GM23338 (cell line): ENCODE measurements around the gene C2. TPM values are rescaled to one million over a fixed set of nuclear protein-coding genes. Genes with fewer than 3 reads are reported as not detected.

Experiments used
- ATAC-seq: fragments of 200-7000 bp; cut with Tn5 transposase; 3 replicates; pipeline ENCODE4 v1.9.1; 2020
- DNase-seq: peaks from one replicate; pipeline ENCODE4 v3.0.0-alpha.2; 2015; ENCODE audit warnings: low spot score
- H2AFZ ChIP-seq: fragments of 200-600 bp; sonication (generic); 2 replicates; pipeline ENCODE4 v1.8.0; 2016; ENCODE audit warnings: antibody characterized with exemption, mild to moderate bottlenecking, moderate library complexity
- H3F3A ChIP-seq: fragments of 200-600 bp; sonication (generic); replicated peaks from 2 replicates; pipeline ENCODE4 v1.8.0; 2017; ENCODE audit warnings: antibody characterized with exemption, mixed run types, low read depth
- H3K27ac ChIP-seq: fragments of 200-600 bp; sonication (generic); 2 replicates; pipeline ENCODE4 v1.6.1; 2016; ENCODE audit warnings: low read depth
- H3K27me3 ChIP-seq: fragments of 200-600 bp; sonication (generic); 2 replicates; pipeline ENCODE4 v1.8.0; 2016; ENCODE audit warnings: mild to moderate bottlenecking, mixed run types, moderate library complexity; ENCODE audit not compliant: insufficient read depth
- H3K36me3 ChIP-seq: fragments of 200-600 bp; sonication (generic); 2 replicates; pipeline ENCODE4 v1.8.0; 2016; ENCODE audit warnings: mild to moderate bottlenecking; ENCODE audit not compliant: insufficient read depth
- H3K4me1 ChIP-seq: fragments of 200-600 bp; sonication (generic); 2 replicates; pipeline ENCODE4 v1.8.0; 2016; ENCODE audit warnings: mild to moderate bottlenecking, moderate library complexity; ENCODE audit not compliant: insufficient read depth
- H3K4me2 ChIP-seq: fragments of 200-600 bp; sonication (generic); 2 replicates; pipeline ENCODE4 v1.7.1; 2017; ENCODE audit warnings: mixed run types
- H3K4me3 ChIP-seq: fragments of 200-600 bp; sonication (generic); 2 replicates; pipeline ENCODE4 v1.6.1; 2016; ENCODE audit warnings: mixed run types
- H3K79me2 ChIP-seq: fragments of 200-600 bp; sonication (generic); replicated peaks from 2 replicates; pipeline ENCODE4 v1.8.0; 2017; ENCODE audit warnings: mild to moderate bottlenecking; ENCODE audit not compliant: insufficient read depth
- H3K9me2 ChIP-seq: fragments of 200-600 bp; sonication (generic); 2 replicates; pipeline ENCODE4 v1.8.0; 2017; ENCODE audit not compliant: insufficient read depth
- H4K20me1 ChIP-seq: fragments of 200-600 bp; sonication (generic); replicated peaks from 2 replicates; pipeline ENCODE4 v1.8.0; 2017; ENCODE audit warnings: mild to moderate bottlenecking; ENCODE audit not compliant: insufficient read depth
- H3K27ac Mint-ChIP-seq: 2 replicates; pipeline ENCODE4 v1.8.0; 2020; ENCODE audit warnings: inconsistent platforms, mild to moderate bottlenecking, moderate library complexity, mixed read lengths
- H3K27me3 Mint-ChIP-seq: 3 replicates; pipeline ENCODE4 v1.8.0; 2022; ENCODE audit warnings: low read depth, mild to moderate bottlenecking, moderate library complexity, mixed read lengths, inconsistent platforms; ENCODE audit not compliant: insufficient read depth, poor library complexity
- H3K36me3 Mint-ChIP-seq: 3 replicates; pipeline ENCODE4 v1.8.0; 2021; ENCODE audit warnings: low read depth, mild to moderate bottlenecking, inconsistent platforms, moderate library complexity, mixed read lengths
- H3K4me1 Mint-ChIP-seq: 3 replicates; pipeline ENCODE4 v1.8.0; 2020; ENCODE audit warnings: mild to moderate bottlenecking, inconsistent platforms, mixed read lengths
- H3K4me3 Mint-ChIP-seq: 3 replicates; pipeline ENCODE4 v1.8.0; 2021; ENCODE audit warnings: moderate library complexity, mild to moderate bottlenecking, inconsistent platforms, mixed read lengths
- H3K9me3 Mint-ChIP-seq: 3 replicates; pipeline ENCODE4 v1.8.0; 2020; ENCODE audit warnings: moderate library complexity, mild to moderate bottlenecking, inconsistent platforms, mixed read lengths
- CREB1 ChIP-seq: fragments of 250-450 bp; sonication (Bioruptor Pico); IDR thresholded peaks from 2 replicates; pipeline ENCODE4 v1.5.0; 2020; ENCODE audit warnings: low read depth, mild to moderate bottlenecking, moderate library complexity
- CTCF ChIP-seq, 2 experiments: fragments of 200-600 bp in 1 of 2; sonication (generic) in 1 of 2; conservative IDR thresholded peaks; 2 replicates each; pipeline versions ENCODE4 v1.5.1 to v1.6.1; 2016 to 2017; ENCODE audit warnings: antibody characterized with exemption in 2 of 2, low read depth in 2 of 2, mild to moderate bottlenecking in 2 of 2, moderate library complexity in 1 of 2
- ETS1 ChIP-seq: IDR thresholded peaks from 2 replicates; pipeline ENCODE4 v1.6.1; 2016; ENCODE audit warnings: antibody characterized with exemption
- EZH2 ChIP-seq: fragments of 200-600 bp; sonication (generic); IDR thresholded peaks from one replicate; pipeline ENCODE4 v1.8.0; 2017; ENCODE audit warnings: antibody characterized with exemption, mild to moderate bottlenecking, low read depth; ENCODE audit not compliant: unreplicated experiment
- EZH2phosphoT487 ChIP-seq: fragments of 200-600 bp; sonication (generic); IDR thresholded peaks from one replicate; pipeline ENCODE4 v1.8.1; 2018; ENCODE audit warnings: antibody characterized with exemption; ENCODE audit not compliant: unreplicated experiment
- JUNB ChIP-seq: IDR thresholded peaks from one replicate; pipeline ENCODE4 v1.6.1; 2016; ENCODE audit warnings: antibody characterized with exemption; ENCODE audit not compliant: unreplicated experiment
- NANOG ChIP-seq: IDR thresholded peaks from 2 replicates; pipeline ENCODE4 v1.6.1; 2016; ENCODE audit warnings: antibody characterized with exemption, borderline replicate concordance
- POLR2AphosphoS5 ChIP-seq: IDR thresholded peaks from 2 replicates; pipeline ENCODE4 v1.6.1; 2016; ENCODE audit warnings: antibody characterized with exemption, low read depth
- REST ChIP-seq: IDR thresholded peaks from one replicate; pipeline ENCODE4 v1.6.1; 2018; ENCODE audit warnings: antibody characterized with exemption; ENCODE audit not compliant: unreplicated experiment
- STAT1 ChIP-seq: IDR thresholded peaks from one replicate; pipeline ENCODE4 v1.6.1; 2016; ENCODE audit warnings: antibody characterized with exemption; ENCODE audit not compliant: unreplicated experiment
- ZNF114 ChIP-seq: fragments of 250-450 bp; sonication (Bioruptor Pico); IDR thresholded peaks from 2 replicates; pipeline ENCODE4 v1.5.0; 2020; ENCODE audit warnings: mild to moderate bottlenecking, moderate library complexity
- ZNF331 ChIP-seq: fragments of 250-450 bp; sonication (Bioruptor Pico); IDR thresholded peaks from 2 replicates; pipeline ENCODE4 v1.5.0; 2020; ENCODE audit warnings: low read depth, mild to moderate bottlenecking, moderate library complexity
- ZNF462 ChIP-seq: fragments of 250-450 bp; sonication (Bioruptor Pico); IDR thresholded peaks from 2 replicates; pipeline ENCODE4 v1.5.0; 2020; ENCODE audit warnings: mild to moderate bottlenecking, moderate library complexity
- polyA plus RNA-seq: library from polyadenylated mRNA; unstranded; fragments of >200 nt; fragmentation: Nextera tagmentation; extraction: Ambion mirVana; gene quantifications from 2 replicates; pipeline ENCODE4 v1.2.1, GENCODE V29; 2016
- total RNA-seq: library from RNA; depleted of rRNA; stranded (reverse); fragments of >200 nt; shearing (Covaris generic); gene quantifications from 2 replicates; pipeline ENCODE4 v1.2.3, GENCODE V29; 2014

Gene C2
- total and polyA plus RNA-seq, 2 experiments from 2014 or later, result 0.16 to 1.7 TPM

- no peak overlapping the region for H3K27ac ChIP-seq
- DNase-seq (no peak), ATAC-seq (no peak)
- no peak overlapping the region; the same call in 1 of the 2 replicates for H3K27ac Mint-ChIP-seq
- H3K4me3 Mint-ChIP-seq, result peak overlapping the region; percentile 33
- H3K4me1 Mint-ChIP-seq, result peaks cover 8% of the 10 kb centered on the region
- TF ChIP-seq CREB1, result no peak
- TF ChIP-seq EZH2, result no peak
- TF ChIP-seq STAT1, result no peak
- no peak for TF ChIP-seq EZH2phosphoT487
- TF ChIP-seq ZNF114 (CRISPR knock-in tag), result no peak
- TF ChIP-seq CTCF (conservative IDR thresholded peaks at IDR 0.05; ENCODE audit: low read depth in 2 of 2), result no peak
- no peak for TF ChIP-seq ZNF462
- TF ChIP-seq JUNB, result no peak
- no peak for TF ChIP-seq POLR2AphosphoS5
- no peak for TF ChIP-seq REST
- no peak for TF ChIP-seq ZNF331
- TF ChIP-seq ETS1, result no peak
- TF ChIP-seq NANOG, result no peak
- H3K9me2 ChIP-seq, result no peaks in the 10 kb centered on the region
- H3K4me3 ChIP-seq, result no peak overlapping the region
- peaks cover 14% of the 10 kb centered on the region for H3K79me2 ChIP-seq
- peaks cover 6% of the 10 kb centered on the region for H3K4me1 ChIP-seq
- H2AFZ ChIP-seq, result no peak overlapping the region
- peaks cover 9% of the 10 kb centered on the region for H3K36me3 ChIP-seq
- H3K27me3 ChIP-seq, result no peaks in the 10 kb centered on the region
- peaks cover 9% of the 10 kb centered on the region for H3F3A ChIP-seq
- no peak overlapping the region for H3K4me2 ChIP-seq
- H3K9me3 Mint-ChIP-seq, result peaks cover 13% of the 10 kb centered on the region; the same call in 1 of the 3 replicates
- H3K27me3 Mint-ChIP-seq, result peaks cover 24% of the 10 kb centered on the region
- H4K20me1 ChIP-seq, result no peaks in the 10 kb centered on the region; the same call in 1 of the 2 replicates
- peaks cover 66% of the 10 kb centered on the region for H3K36me3 Mint-ChIP-seq
Observed at GRCh38 chr6:31969712-31970603, 42.4 kb downstream of the C2 start.
